AG04449 (cell line): ENCODE data around the gene KCNJ6.

ENCODE experiments used
- CTCF ChIA-PET: fragments of 350-600 bp; formaldehyde crosslinking; extraction: SDS; loops from one replicate; lab custom pipeline; 2021; ENCODE audit warnings: antibody characterized with exemption; lab: Yijun Ruan, JAX
- POLR2A ChIA-PET: fragments of 400-600, 350-600 bp; formaldehyde crosslinking; extraction: SDS; loops from one replicate; lab custom pipeline; 2020; ENCODE audit warnings: antibody characterized with exemption, inconsistent platforms; lab: Yijun Ruan, JAX
- DNase-seq: peaks from one replicate; pipeline ENCODE4 v3.0.0-alpha.2; 2010; ENCODE audit warnings: low read depth, low spot score
- H3K4me3 ChIP-seq: 2 replicates; pipeline ENCODE4 v1.5.1; 2011; ENCODE audit warnings: low read depth, mild to moderate bottlenecking, control low read depth, low read length
- TF ChIP-seq, protein P1 (sequence below): IDR thresholded peaks from one replicate; pipeline ENCODE4 v1.5.1; 2011; ENCODE audit warnings: mild to moderate bottlenecking, moderate library complexity, low read length, control low read depth, inconsistent platforms; ENCODE audit not compliant: insufficient read depth; ENCODE audit errors: missing control alignments

Gene KCNJ6

DNA sequence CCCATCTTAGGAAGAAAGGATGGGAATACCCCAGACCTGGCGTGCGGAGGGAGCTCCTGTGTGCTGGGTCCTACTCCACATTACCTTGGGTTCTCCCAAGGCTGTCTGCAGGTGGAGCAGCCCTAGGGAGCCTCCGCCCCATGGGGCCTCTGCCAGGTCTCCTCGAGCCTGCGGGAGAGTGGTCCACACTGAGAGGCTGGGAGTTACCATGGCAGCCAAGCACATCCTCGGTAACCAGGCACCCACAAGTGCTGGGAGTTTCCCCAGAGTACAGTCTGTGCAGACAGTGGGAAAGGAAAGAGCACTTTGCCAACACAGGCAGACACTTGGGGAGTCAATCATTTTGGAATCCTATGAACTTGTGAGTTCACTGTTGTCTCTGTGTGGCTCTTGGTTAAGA is 300.3 kb downstream of the KCNJ6 start:
- H3K4me3 ChIP-seq = no peak overlapping the region
- TF ChIP-seq, protein P1, sequence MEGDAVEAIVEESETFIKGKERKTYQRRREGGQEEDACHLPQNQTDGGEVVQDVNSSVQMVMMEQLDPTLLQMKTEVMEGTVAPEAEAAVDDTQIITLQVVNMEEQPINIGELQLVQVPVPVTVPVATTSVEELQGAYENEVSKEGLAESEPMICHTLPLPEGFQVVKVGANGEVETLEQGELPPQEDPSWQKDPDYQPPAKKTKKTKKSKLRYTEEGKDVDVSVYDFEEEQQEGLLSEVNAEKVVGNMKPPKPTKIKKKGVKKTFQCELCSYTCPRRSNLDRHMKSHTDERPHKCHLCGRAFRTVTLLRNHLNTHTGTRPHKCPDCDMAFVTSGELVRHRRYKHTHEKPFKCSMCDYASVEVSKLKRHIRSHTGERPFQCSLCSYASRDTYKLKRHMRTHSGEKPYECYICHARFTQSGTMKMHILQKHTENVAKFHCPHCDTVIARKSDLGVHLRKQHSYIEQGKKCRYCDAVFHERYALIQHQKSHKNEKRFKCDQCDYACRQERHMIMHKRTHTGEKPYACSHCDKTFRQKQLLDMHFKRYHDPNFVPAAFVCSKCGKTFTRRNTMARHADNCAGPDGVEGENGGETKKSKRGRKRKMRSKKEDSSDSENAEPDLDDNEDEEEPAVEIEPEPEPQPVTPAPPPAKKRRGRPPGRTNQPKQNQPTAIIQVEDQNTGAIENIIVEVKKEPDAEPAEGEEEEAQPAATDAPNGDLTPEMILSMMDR = no peak
- ChIA-PET CTCF (no interaction called here), POLR2A (no interaction called here)
- no peak for DNase-seq

DNA sequence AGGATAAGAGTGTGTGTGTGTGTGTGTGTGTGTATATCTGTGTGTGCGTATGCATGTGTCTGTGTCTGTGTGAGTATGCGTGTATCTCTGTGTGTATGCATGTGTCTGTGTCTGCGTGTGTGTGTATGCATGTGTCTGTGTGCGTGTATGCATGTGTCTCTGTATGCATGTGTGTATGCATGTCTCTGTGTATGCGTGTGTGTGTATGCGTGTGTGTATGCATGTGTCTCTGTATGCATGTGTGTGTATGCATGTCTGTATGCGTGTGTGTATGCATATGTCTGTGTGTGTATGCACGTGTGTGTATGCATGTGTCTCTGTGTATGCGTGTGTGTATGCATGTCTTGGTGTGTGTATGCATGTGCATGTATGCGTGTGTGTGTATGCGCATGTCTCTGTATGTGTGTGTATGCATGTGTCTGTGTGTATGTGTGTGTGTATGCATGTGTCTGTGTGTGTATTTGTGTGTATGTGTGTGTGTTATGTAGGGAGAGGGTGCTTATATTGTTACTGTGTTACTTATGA is 301.8 kb downstream of the KCNJ6 start:
- TF ChIP-seq, protein P1 = no peak
- POLR2A ChIA-PET = no interaction called here
- DNase-seq = no peak
- CTCF ChIA-PET = no interaction called here
- H3K4me3 ChIP-seq = no peak overlapping the region

DNA sequence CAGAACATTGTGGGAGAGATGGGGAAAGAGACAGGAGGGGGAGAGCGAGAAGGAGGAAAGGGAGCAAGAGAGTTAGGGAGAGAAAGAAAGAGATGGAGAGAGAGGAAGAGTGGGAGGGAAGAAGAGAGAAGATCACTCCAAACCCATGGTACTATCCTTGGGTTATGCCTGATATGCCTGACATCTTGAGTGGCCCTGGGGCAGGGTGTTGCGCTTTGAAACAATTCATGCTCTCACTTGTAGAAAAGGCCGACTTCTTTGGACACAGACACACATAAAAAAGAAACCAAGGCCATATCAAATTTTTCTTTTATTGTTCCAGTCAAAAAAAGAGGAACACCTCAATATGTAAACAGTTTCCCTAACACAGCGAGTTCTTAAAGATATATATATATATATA is 309.2 kb downstream of the KCNJ6 start:
- TF ChIP-seq, protein P1 = no peak
- no peak for DNase-seq
- ChIA-PET CTCF (no interaction called here), POLR2A (no interaction called here)
- no peak overlapping the region for H3K4me3 ChIP-seq

DNA sequence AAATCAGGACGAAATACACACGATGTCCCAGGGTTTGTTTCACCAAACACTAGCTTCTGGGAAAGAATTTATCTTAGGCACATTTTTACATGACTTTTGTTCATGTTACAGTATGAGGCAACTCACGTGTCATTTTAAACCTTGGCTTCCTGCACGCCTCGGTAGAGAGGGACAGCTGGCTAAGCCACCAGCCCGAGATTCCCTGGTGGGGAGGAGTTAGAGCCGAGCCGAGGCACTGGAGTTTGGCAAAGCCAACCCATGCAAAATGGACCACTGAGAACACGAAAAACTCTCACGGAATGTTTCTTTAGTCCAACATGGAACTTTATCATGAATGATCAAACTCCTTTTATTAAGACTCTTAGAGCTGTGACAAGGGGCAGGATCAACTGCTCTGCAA is 309.7 kb downstream of the KCNJ6 start:
- TF ChIP-seq, protein P1 = no peak
- H3K4me3 ChIP-seq = no peak overlapping the region
- CTCF ChIA-PET = no interaction called here
- no peak for DNase-seq
- POLR2A ChIA-PET = no interaction called here

DNA sequence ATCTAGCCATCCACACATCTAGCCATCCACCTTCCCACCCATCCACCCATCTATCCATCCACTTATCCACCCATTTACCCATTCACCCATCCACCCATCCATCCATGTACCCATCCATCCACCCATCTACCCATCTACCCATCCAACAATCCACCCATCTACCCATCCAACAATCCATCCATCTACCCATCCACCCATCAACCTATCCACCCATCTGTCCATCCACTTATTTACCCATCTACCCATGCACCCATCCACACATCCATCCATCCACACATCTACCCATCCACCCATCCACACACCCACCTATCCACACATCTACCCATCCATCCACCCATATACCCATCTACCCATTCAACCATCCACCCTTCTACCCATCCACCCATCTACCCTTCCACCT is 311.3 kb downstream of the KCNJ6 start:
- POLR2A ChIA-PET = no interaction called here
- CTCF ChIA-PET = no interaction called here
- TF ChIP-seq, protein P1 = no peak
- no peak for DNase-seq
- no peak overlapping the region for H3K4me3 ChIP-seq

DNA sequence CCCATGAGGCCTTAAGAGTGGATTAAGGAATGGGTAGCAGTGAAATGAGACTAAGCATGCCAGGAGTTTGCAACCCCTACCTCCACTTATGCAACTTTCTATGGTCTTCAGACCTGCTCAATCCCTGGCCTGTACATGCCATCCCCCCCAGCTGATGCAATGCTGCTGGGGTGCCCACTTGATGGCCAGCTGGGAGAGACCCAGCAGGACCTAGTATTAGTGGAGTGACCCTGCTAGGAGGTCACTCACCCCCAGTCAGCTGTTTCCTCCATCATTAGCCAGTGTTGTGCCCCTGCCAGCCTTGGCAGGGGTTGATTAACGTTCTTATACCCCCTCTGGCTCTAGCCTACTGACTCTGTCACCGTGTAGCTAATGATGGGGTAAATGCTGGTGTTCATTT is 313.1 kb downstream of the KCNJ6 start:
- CTCF ChIA-PET = interaction anchor here (1.2 to 1.4 kb wide), 2 partner anchors 27 to 72 kb away, joined by 4 read pairs; no protein-coding TSS in a partner anchor
- POLR2A ChIA-PET = no interaction called here
- TF ChIP-seq, protein P1 = no peak
- H3K4me3 ChIP-seq = no peak overlapping the region
- no peak for DNase-seq
